Dedifferentiated amniotic fluid mesenchymal stem cell (primary cell): Measurements from ENCODE around the gene CALM3.
A peak's percentile ranks its signal among the peaks of the same experiment; 100 is the strongest.

Experiments
- DNase-seq: peaks from one replicate; pipeline ENCODE4 v3.0.0-alpha.2; 2016; ENCODE audit errors: extremely low spot score

CALM3 gene

DNA sequence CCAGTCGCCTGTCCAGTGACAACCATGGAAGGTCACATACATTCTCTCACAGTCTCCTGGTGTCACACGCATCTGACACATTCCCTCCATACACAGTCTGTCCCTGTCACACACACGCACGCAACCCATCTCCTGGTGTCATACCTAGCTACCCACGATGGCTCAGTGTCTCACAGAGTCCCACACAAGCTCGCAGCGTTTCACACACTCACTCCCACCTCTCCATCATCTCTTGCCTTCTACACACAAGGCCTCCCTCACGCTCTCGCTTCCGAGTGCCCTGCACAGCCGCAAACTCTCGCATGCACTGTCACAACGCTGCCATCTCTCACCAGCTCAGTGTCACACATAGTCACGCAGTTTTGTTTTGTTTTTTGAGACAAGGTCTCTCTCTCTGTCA is 36.1 kb downstream of the CALM3 start:
- no peak for DNase-seq

DNA sequence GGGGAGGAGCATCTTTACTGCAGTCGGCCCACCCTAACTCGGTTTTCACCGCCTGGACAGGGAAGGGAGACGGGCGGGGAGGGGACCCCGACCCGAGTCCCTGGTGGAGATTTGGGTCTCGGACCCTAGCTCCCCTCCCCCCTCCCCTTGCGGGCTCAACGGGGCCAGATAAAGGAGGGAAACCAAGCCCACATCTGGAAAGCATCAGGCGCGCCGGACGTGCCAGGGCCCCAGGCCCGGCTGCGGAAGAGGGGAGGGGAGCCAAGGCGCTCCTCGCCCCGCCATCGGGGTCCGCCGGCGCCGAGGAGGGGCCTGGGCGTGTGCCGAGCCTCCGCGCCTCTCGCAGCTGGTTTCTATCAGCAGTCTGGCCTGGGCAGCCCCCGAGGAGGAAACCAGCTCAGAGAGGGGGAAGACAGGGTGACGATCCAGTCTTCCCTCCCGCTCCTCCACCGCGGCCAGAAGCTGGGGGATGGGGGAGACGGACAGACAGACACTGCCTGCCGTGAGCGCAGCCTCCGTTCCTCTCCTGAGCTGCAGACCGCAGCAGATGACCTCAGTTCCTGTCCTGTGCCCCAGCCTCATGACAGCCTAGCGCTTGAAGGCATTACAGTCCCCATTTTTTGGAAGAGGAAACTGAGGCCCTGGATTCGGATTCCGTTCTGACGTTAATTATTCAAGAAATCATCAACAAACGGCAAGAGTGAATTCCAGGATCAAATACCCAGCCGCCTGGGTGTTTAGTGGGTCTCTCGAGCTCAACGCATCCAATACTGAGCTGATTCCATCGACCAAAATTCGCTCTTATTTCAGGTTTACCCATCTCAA is 38.4 kb downstream of the CALM3 start:
- peak; percentile 20 for DNase-seq

DNA sequence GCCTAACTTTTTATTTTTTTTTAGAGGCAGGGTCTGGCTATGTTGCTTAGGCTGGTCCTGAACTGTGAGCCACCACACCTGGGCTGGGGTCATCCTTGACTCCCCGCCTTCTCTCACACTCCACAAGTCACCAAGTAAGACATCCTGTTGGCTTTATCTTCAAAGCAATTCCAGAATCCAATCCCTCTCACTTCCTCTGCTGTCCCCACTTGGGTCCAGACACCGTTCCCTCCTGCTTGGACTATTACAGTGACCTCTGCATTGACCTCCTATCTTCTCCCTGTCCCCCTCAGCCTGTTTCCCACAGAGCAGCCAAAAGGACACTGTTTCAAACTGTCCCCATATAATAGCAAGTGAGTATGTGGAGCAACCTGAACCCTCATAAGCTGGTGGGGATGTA is 39.5 kb downstream of the CALM3 start:
- no peak for DNase-seq

DNA sequence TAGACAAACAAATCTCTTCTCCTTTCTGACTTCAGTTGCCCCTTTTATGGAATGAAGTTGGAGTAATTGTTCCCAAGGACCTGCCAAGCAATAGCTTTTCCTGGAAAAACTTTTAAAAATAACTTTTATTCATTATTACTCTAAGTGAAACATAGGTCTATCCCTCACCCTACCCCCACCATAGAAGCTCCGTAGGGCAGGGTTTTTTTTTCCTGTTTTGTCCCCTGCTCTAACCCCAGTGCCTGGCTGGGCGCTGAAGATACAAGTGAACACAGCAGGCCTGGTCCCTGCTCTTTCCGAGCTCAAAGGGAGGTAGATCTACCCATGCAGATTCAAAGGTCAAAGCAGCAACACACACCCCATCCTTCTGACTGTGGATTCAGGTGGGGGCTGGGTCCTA is 43.6 kb downstream of the CALM3 start:
- no peak for DNase-seq

DNA sequence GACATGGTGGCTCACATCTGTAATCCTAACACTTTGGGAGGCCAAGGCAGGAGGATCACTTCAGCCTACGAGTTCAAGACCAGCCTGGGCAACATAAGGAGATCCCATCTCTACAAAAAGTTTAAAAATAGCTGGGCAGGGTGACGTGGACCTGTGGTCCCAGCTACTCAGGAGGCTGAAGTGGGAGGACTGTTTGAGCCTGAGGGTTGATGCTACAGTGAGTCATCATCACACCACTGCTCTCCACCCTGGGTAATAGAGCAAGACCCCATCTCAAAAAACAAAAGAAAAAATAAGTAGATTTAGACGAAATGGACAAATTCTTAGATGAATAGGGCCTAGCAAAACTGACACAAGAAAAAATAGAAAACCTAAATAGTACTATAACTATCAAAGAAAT is 45.3 kb downstream of the CALM3 start:
- DNase-seq: no peak

DNA sequence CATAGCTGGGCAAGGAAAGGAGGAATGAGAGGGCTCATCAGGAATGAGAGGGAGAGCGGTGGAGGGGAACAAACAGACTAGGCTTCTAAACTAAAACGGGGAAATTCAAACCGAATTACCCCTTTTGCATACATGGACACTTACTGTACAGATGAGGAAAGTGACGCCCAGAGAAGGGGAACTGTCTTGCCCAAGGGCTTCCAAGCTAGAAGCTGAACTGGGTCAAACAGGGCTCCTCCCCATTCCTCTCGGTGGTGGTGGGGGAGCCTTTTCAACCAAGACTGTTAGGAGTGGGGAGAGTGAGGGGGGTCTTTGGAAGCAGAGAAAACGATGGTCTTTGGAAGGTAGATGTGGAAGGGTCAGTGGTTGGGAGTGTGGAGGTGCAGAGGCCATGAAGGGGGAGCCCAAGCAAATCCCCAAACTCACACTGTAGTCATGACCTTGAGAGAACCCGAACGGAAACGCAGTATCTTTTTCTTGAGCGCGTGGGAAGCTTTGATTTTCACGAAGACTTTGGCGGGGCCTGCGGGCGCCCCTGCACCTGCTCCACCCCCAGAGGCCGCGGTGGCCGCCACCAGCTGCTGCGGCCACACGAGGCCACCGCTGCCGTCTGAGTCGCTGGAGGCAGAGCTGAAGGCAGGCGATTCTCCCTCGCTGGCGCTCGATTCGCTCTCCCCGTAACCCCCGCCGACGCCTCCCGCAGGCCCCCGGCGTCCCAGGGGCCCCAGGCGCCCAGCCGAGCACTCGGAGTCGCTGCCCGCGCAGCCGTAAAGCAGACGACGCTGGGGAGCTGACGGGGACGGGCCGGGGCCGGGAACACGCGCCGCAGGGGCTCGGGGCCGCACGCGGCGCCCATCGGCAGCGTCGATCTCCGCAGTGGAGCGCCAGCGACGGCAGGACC is 47.2 kb downstream of the CALM3 start:
- DNase-seq: no peak

DNA sequence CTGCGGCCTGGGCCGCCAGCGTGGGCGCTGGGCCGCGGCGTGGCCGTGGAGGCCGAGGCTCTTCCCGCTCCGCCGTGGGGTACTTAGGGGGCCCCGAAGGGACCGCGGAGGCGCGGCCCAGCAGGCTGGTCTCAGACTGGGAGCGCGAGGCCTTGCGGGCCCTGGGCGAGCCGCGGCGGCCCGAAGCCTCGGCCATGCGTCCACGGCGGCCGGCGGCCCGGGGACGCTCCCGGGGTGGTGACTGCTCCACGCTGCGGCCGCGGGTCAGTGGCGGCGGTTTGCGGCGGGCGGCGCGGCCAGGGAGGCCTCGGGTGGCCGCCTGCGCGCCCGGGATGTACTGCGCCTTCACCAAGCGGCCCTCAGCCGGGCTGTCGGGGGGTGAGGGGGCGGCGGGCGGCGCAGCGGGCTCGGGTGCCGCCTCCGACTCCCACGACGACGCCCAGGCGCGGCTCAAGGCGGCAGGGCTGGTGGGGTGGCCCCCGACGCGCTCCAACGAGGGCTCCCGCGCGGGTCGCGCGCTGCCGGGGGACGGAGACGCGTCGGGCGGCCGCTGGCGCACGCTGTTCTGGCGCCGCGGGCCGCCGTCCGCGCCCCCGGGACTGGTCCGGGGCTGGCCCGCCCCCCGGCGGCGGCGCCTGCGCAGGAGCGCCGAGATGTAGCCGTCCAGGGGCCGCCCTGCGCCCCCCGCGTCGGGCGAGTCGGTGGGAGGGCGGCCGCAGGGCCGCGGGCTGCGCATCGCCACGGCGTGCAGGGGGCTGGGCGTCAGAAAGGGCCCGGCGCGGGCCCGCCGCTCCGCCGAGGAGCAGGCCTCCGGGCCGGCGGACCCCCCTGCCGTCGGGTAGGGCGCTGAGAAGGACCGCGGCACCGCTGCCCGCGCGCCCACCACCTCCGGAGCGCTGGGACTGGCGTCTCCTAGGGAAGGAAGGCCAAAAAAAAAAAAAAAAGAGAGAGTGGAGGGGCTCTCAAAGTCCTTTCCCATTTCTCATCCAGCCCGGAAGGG is 48.1 kb downstream of the CALM3 start:
- no peak for DNase-seq

DNA sequence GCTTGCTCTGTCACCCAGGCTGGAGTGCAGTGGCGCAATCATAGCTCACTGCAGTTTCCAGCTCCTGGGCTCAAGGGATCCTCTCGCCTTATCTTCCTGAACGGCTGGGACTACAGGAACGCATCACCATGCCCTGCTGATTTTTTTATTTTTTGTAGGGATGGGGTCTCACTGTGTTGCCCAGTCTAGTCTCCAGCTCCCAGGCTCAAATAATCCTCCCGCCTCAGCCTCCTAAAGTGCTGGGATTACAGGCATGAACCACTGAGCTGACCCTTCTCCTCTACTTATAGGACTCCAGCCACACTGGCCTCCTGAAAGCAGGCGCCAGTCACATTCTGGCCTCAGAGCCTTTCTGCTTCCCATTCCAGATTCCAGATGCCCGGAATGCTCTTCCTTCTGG is 49.3 kb downstream of the CALM3 start:
- DNase-seq: no peak

DNA sequence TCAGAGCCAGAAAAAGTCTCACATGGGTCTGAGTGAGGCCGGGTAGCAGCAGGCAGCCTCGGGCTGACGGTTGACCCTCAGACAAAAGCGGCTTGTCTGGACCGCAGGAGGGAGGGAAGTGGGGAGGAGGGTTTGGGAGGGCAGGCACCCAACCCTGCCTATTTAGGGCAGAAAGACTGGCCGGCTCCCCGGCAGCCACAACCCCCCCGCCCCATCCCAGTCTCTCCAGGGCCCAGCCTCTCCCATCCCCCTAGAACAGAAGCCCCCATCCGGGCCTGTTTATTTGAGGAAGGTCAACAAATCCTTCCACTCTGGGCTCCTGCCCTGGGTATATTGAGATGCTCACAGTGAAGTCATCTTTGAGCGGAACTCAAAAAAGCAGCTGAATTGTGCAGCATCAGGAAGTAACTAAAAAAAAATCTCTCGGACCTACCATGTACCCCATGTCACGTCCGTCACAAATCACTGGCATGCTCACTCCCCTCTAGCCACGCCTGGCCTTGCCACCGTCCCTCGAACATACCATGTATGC is 53.6 kb downstream of the CALM3 start:
- DNase-seq: no peak

DNA sequence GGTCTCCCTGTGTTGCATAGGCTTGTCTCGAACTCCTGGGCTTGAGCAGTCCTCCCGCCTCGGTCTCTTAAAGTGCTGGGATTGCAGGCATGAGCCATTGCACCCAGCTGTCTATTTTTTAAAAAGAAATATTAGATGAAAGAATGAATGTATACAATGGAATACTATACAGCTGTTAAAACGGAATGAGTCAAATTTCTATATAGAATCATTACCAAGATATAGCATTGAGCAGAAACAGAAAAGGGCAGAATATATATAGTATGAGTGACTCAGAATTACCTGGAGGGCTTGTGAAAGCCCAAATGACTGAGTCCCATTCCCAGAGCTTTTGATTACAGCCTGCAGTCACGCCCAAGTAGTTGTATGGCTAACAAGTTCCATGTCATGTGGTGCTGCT is 55.4 kb downstream of the CALM3 start:
- DNase-seq: no peak

DNA sequence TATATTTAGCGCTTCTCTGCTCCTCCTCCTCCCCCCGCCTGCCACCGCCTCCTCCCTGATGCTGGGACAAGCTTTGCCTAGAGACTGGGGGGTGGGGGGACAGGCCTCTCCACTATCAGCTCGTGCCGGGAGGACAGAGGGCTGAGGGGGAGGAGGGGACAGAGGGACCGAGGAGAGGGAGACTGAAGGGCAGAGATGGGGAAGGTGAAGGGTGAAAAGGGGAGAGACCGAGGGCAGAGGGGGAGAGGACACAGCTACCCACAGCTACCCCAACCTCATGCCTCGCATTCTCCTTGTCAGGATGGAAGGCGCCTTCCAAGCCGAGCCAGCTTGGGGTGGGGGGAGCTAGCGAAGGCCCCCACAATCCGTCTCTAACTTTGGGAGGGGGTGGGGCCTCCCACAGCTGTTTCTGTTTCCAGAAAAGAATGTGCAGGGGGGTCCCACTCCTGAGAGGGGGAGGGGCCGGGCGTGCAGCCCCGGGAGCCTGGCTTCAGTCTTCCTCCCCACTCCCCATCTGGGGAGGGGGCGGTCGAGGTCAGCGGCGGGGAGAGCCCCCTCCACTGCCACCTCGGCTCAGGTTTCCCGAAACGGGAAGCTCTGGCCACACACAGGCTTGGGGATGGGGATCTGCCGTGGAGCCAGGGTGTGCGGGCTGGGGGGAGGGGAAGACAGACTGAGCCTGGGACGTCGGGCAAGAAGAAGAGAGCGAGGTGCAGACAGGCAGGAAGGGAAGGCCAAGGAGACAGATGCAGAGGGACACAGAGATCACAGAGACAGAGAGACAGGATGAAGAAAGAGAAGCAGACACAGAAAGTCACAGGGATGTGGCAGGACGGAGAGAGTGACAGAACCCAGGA is 58.2 kb downstream of the CALM3 start:
- DNase-seq: no peak

DNA sequence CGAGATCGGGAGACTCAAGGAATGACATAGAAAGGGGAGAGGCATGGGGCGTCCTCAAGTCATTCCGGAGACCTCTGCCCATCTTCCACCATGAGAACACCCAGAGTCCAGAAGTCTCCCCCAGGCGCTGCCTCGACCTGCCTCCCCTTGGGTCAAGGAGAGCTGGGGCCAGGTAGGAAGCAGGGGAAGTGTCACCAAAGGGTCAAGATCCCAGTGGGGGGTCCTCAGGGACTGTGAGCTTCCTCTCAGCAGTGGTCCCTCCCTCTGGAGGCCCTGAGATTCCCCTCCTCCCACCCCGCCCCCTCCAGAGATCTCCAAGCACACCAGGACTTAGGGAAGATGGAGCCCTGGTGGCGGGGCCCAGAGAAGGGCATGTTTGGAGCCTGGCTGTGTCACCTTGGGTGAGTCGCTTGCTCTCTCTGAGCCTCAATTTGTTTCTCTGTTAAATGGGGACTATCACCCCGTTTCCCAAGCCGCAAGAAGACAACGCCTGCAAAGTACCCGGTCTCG is 58.9 kb downstream of the CALM3 start:
- DNase-seq: no peak
